GM13977 (cell line): Measurements from ENCODE around the gene TRIOBP.
A peak's percentile ranks its signal among the peaks of the same experiment; 100 is the strongest.

ENCODE experiments used
- DNase-seq: peaks from one replicate; pipeline ENCODE4 v3.0.0; 2012; ENCODE audit warnings: low spot score
- in situ Hi-C: fragments of 300-500 bp; cut with MboI; formaldehyde crosslinking; loops from one replicate; pipeline ENCODE4 v1.12.0; 2022; ENCODE audit warnings: low sequenced_read_pairs, low pct_unique_long_range_greater_than_20kb, mixed read lengths, inconsistent platforms; ENCODE audit not compliant: unreplicated experiment
- TF ChIP-seq, protein P1 (sequence below): IDR thresholded peaks from 2 replicates; pipeline ENCODE4 v1.5.1; 2012; ENCODE audit warnings: mild to moderate bottlenecking, control low read depth; ENCODE audit not compliant: insufficient read depth; ENCODE audit errors: extremely low read depth, missing control alignments

Gene TRIOBP

GRCh38 chr22:37669586-37669985 lies 27.3 kb upstream of the TRIOBP start:
- TF ChIP-seq, protein P1, sequence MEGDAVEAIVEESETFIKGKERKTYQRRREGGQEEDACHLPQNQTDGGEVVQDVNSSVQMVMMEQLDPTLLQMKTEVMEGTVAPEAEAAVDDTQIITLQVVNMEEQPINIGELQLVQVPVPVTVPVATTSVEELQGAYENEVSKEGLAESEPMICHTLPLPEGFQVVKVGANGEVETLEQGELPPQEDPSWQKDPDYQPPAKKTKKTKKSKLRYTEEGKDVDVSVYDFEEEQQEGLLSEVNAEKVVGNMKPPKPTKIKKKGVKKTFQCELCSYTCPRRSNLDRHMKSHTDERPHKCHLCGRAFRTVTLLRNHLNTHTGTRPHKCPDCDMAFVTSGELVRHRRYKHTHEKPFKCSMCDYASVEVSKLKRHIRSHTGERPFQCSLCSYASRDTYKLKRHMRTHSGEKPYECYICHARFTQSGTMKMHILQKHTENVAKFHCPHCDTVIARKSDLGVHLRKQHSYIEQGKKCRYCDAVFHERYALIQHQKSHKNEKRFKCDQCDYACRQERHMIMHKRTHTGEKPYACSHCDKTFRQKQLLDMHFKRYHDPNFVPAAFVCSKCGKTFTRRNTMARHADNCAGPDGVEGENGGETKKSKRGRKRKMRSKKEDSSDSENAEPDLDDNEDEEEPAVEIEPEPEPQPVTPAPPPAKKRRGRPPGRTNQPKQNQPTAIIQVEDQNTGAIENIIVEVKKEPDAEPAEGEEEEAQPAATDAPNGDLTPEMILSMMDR: no peak
- in situ Hi-C loops: no loop called here
- no peak for DNase-seq

DNA sequence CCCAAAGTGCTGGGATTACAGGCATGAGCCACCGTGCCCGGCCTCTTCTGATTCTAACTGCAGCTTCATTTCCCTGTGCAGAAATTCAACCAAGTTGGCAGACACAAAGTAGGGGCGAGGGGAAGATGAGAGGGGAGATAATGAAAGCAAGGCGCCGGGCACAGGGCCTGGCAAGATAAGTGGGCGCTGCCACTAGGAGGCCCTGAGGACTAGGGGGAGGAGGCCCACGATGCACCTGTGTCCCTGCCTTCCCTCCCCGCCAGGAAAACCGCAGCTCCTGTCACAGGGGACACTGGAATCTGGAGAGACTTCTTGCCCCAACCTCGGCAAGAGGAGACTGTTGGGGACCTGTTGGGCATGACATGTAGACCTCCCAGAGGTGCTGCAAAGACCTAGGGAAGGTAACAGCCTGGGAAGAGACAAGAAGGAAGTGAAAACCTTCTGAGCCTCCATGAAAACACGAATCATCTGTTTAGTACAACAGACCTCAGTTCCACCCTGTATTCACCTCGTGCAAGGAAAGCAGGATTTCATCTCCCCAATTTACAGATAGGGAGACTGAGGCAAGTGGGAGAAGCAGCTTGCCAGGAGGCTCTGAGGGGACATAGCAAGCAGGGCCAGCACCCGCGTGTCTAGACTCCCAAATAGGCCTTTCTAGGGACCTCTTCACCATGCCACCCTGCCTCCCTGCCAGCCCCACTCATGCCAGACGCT lies 24.5 kb upstream of the TRIOBP start:
- TF ChIP-seq, protein P1: no peak
- no peak for DNase-seq
- in situ Hi-C loops: loop anchor here (10.0 kb wide), 1 partner anchor 48 kb away; no protein-coding TSS in a partner anchor

GRCh38 chr22:37672920-37673455 lies 23.9 kb upstream of the TRIOBP start:
- no peak for DNase-seq
- in situ Hi-C loops: loop anchor here (10.0 kb wide), 1 partner anchor 48 kb away; no protein-coding TSS in a partner anchor

DNA sequence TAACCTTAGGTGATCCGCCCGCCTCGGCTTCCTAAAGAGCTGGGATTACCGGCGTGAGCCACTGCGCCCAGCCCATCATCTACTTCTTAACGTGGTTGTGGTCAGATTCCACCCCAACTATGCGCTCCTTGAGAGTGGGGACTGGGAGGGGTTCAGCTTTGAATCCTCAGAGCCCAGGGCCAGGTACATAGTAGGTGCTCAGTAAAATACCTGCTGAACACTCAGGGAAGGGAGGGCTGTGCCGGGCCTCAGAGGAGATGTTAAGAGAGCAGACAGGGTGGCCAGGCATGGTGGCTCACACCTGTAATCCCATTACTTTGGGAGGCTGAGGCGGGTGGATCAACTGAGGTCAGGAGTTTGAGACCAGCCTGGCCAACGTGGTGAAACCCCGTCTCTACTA lies 22.6 kb upstream of the TRIOBP start:
- in situ Hi-C loops: loop anchor here (10.0 kb wide), 1 partner anchor 49 kb away; no protein-coding TSS in a partner anchor
- TF ChIP-seq, protein P1: no peak

More at GRCh38 chr22:37672920-37673455, 23.9 kb upstream of the TRIOBP start:
- TF ChIP-seq, protein P1: no peak

DNA sequence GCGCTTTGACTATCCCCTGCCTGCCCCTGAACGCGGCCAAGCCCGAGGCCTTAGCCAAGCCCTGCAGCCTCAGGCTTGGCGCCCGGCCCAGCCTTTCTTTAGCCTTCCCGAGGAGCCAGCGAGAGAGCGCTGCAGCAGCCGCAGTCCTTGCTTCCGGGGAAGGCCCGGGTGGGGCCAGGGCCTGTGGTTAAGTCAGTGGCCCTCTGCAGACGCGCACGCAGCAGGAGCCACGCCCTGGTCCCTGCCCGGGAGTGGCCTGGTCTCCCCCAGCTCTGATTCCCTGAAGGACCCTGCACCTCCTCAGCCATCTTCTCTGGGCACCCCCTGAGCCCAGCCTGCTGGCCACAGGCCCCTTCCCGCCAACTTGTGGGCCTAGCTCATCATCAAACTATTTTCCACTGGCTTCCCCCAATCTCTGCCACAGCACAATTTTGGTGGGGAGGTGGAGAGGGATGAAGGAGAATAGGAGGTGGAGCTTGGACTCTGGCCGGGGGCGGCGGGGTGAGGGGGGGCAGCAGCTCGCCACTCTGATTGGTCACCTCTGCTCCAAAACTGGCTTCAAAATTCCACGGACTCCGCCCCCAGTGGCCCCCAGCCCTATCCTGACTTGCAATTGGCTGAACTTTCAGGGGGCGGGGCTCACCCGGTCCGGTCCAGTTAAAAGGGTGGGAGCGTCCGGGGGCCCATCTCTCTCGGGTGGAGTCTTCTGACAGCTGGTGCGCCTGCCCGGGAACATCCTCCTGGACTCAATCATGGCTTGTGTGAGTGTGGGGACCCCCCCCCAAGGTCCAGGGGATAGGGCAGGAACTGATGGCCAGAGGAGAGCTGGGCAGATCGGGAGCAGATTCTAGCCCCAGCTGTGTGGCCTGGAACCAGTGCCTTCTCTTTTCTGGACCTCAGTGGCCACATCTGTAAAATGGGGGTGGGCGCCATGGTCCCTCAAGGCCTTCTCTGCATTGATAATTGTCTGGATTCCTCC lies 21.6 kb upstream of the TRIOBP start, which contains the start of gene LGALS1:
Gene LGALS1 (plus strand): TSS at position 686 of the 979 bp plus-strand sequence. CDS start 67 bp downstream, at position 753.
- in situ Hi-C loops: loop anchor here (10.0 kb wide), 1 partner anchor 50 kb away; no protein-coding TSS in a partner anchor
- TF ChIP-seq, protein P1: no peak
- DNase-seq: peak; percentile 82

More for the DNA sequence above, 22.6 kb upstream of the TRIOBP start:
- DNase-seq: no peak
